A673 (cell line): Measurements from ENCODE around the gene ANAPC1.

ENCODE experiments used
- CTCF ChIP-seq: fragments of 300-800, 200-600 bp; sonication (generic); conservative IDR thresholded peaks from 2 replicates; pipeline ENCODE4 v1.5.1; 2017; ENCODE audit warnings: low read depth, mild to moderate bottlenecking, antibody characterized with exemption, low read length, moderate library complexity, mixed read lengths
- EZH2 ChIP-seq: fragments of 200-600 bp; sonication (generic); IDR thresholded peaks from 2 replicates; pipeline ENCODE4 v1.6.1; 2017; ENCODE audit warnings: borderline replicate concordance, low read depth, mild to moderate bottlenecking, mixed read lengths, antibody characterized with exemption, low read length; ENCODE audit not compliant: poor library complexity, severe bottlenecking

- no peak for TF ChIP-seq CTCF
- no peak for TF ChIP-seq EZH2
Measured at GRCh38 chr2:111883661-111884591, at the start of gene ANAPC1.
